IMR-90 (cell line): Measurements from ENCODE around the gene MID2. TPM values are rescaled to one million over a fixed set of nuclear protein-coding genes. Genes with fewer than 3 reads are reported as not detected.

Experiments
- ATAC-seq: fragments of 200-7000 bp; cut with Tn5 transposase; 2 replicates; pipeline ENCODE4 v1.9.1; 2020; ENCODE audit warnings: low read depth, mild to moderate bottlenecking, moderate library complexity
- BruUV-seq: library from RNA; stranded (reverse); fragments of 400-500 nt; replicated peaks from 2 replicates; lab custom pipeline; 2021; lab: Mats Ljungman, UMichigan
- CTCF ChIA-PET: fragments of 300-600 bp; formaldehyde crosslinking; extraction: SDS; loops from one replicate; lab custom pipeline; 2021; ENCODE audit warnings: antibody characterized with exemption; lab: Yijun Ruan, JAX
- POLR2A ChIA-PET: fragments of 300-600 bp; sonication (Branson Sonifier 250); formaldehyde crosslinking; loops from one replicate; lab custom pipeline; 2022; ENCODE audit warnings: antibody characterized with exemption; ENCODE audit not compliant: unreplicated experiment; lab: Charles Lee
- DNase-seq: peaks from one replicate; pipeline ENCODE4 v3.0.0; 2013
- H2AFZ ChIP-seq: replicated peaks from 2 replicates; pipeline ENCODE3; 2013; ENCODE audit warnings: low read length, mild to moderate bottlenecking; ENCODE audit not compliant: poor library complexity
- H2AK5ac ChIP-seq: 2 replicates; pipeline ENCODE4 v1.6.1; 2013; ENCODE audit warnings: low read depth, low read length, inconsistent platforms
- H2AK9ac ChIP-seq: replicated peaks from 2 replicates; pipeline ENCODE3; 2013; ENCODE audit warnings: mild to moderate bottlenecking, low read depth, low read length, moderate library complexity; ENCODE audit not compliant: poor library complexity
- H2BK120ac ChIP-seq: 2 replicates; pipeline ENCODE4 v1.6.1; 2013; ENCODE audit warnings: low read depth, low read length, inconsistent platforms
- H2BK15ac ChIP-seq: 3 replicates; pipeline ENCODE4 v1.6.1; 2013; ENCODE audit warnings: low read depth, low read length, inconsistent platforms
- H2BK20ac ChIP-seq: 2 replicates; pipeline ENCODE4 v1.6.1; 2013; ENCODE audit warnings: low read depth, mild to moderate bottlenecking, inconsistent platforms, low read length, moderate library complexity
- H2BK5ac ChIP-seq: 2 replicates; pipeline ENCODE4 v1.6.1; 2013; ENCODE audit warnings: mild to moderate bottlenecking, low read depth, low read length, inconsistent platforms; ENCODE audit not compliant: poor library complexity, severe bottlenecking
- H3K14ac ChIP-seq: replicated peaks from 2 replicates; pipeline ENCODE4 v1.6.1; 2013; ENCODE audit warnings: low read depth, low read length, inconsistent platforms
- H3K18ac ChIP-seq: 2 replicates; pipeline ENCODE4 v1.6.1; 2013; ENCODE audit warnings: low read depth, low read length, control low read depth
- H3K23ac ChIP-seq: 2 replicates; pipeline ENCODE4 v1.6.1; 2013; ENCODE audit warnings: low read depth, low read length, inconsistent platforms
- H3K27ac ChIP-seq: 2 replicates; pipeline ENCODE4 v1.5.1; 2013; ENCODE audit warnings: mild to moderate bottlenecking, control low read depth, low read length; ENCODE audit not compliant: insufficient read depth
- H3K27me3 ChIP-seq: 2 replicates; pipeline ENCODE4 v1.6.1; 2013; ENCODE audit warnings: low read length; ENCODE audit not compliant: control insufficient read depth, insufficient read depth
- H3K36me3 ChIP-seq: 2 replicates; pipeline ENCODE4 v1.6.1; 2013; ENCODE audit warnings: low read length, mixed read lengths; ENCODE audit not compliant: control insufficient read depth, insufficient read depth
- H3K4ac ChIP-seq: 2 replicates; pipeline ENCODE4 v1.6.1; 2013; ENCODE audit warnings: low read depth, low read length, inconsistent platforms
- H3K4me1 ChIP-seq: 2 replicates; pipeline ENCODE4 v1.6.1; 2013; ENCODE audit warnings: low read length, mixed read lengths; ENCODE audit not compliant: control insufficient read depth, insufficient read depth
- H3K4me2 ChIP-seq: 2 replicates; pipeline ENCODE4 v1.6.1; 2013; ENCODE audit warnings: low read depth, mild to moderate bottlenecking, control low read depth, low read length, moderate library complexity
- H3K4me3 ChIP-seq: 2 replicates; pipeline ENCODE4 v1.5.1; 2013; ENCODE audit warnings: low read depth, mild to moderate bottlenecking, control low read depth, low read length, moderate library complexity; ENCODE audit not compliant: insufficient read depth
- H3K56ac ChIP-seq: 2 replicates; pipeline ENCODE4 v1.6.1; 2013; ENCODE audit warnings: low read length, inconsistent platforms; ENCODE audit not compliant: insufficient read depth; ENCODE audit errors: extremely low read depth
- H3K79me1 ChIP-seq, 2 experiments: 2 replicates each; pipeline ENCODE4 v1.6.1; 2013; ENCODE audit warnings: low read length in 2 of 2, inconsistent platforms in 1 of 2, low read depth in 1 of 2
- H3K9ac ChIP-seq: 2 replicates; pipeline ENCODE4 v1.6.1; 2013; ENCODE audit warnings: low read depth, low read length, control low read depth
- H3K9me1 ChIP-seq: 2 replicates; pipeline ENCODE4 v1.6.1; 2013; ENCODE audit warnings: low read length, inconsistent platforms; ENCODE audit not compliant: insufficient read depth
- H3K9me3 ChIP-seq: 2 replicates; pipeline ENCODE4 v1.6.1; 2013; ENCODE audit warnings: low read length; ENCODE audit not compliant: control insufficient read depth, insufficient read depth
- H4K20me1 ChIP-seq: 2 replicates; pipeline ENCODE4 v1.6.1; 2013; ENCODE audit warnings: low read length, inconsistent platforms; ENCODE audit not compliant: insufficient read depth
- H4K5ac ChIP-seq: 2 replicates; pipeline ENCODE4 v1.6.1; 2013; ENCODE audit warnings: mild to moderate bottlenecking, low read depth, low read length, control low read depth
- H4K8ac ChIP-seq, 2 experiments: 2 replicates each; pipeline ENCODE4 v1.6.1; 2013; ENCODE audit warnings: low read depth in 2 of 2, low read length in 2 of 2, control low read depth in 1 of 2, inconsistent platforms in 1 of 2
- H4K91ac ChIP-seq: 2 replicates; pipeline ENCODE4 v1.6.1; 2013; ENCODE audit warnings: low read depth, low read length, inconsistent platforms; ENCODE audit not compliant: insufficient read depth
- BHLHE40 ChIP-seq: fragments of 150-350 bp; IDR thresholded peaks from 2 replicates; pipeline ENCODE4 v1.6.1; 2016; ENCODE audit warnings: mild to moderate bottlenecking, low read depth, low read length
- CEBPB ChIP-seq: IDR thresholded peaks from 2 replicates; pipeline ENCODE4 v1.6.1; 2012; ENCODE audit warnings: low read depth, low read length, improper control_type of control experiment
- CHD1 ChIP-seq: IDR thresholded peaks from 2 replicates; pipeline ENCODE4 v1.6.1; 2012; ENCODE audit warnings: low read depth, low read length, improper control_type of control experiment
- FOS ChIP-seq: fragments of 150-350 bp; IDR thresholded peaks from 2 replicates; pipeline ENCODE4 v1.6.1; 2016; ENCODE audit warnings: low read depth, low read length
- MAFK ChIP-seq: IDR thresholded peaks from 2 replicates; pipeline ENCODE4 v1.6.1; 2012; ENCODE audit warnings: low read depth, low read length, improper control_type of control experiment
- MAZ ChIP-seq: IDR thresholded peaks from 2 replicates; pipeline ENCODE4 v1.6.1; 2012; ENCODE audit warnings: low read depth, mild to moderate bottlenecking, low read length, improper control_type of control experiment, moderate library complexity, borderline replicate concordance
- MXI1 ChIP-seq: IDR thresholded peaks from 2 replicates; pipeline ENCODE4 v1.6.1; 2012; ENCODE audit warnings: low read depth, mild to moderate bottlenecking, low read length, moderate library complexity, borderline replicate concordance
- NFE2L2 ChIP-seq: fragments of 150-350 bp; IDR thresholded peaks from 2 replicates; pipeline ENCODE4 v1.6.1; 2016; ENCODE audit warnings: low read depth, mild to moderate bottlenecking, low read length
- POLR2A ChIP-seq: IDR thresholded peaks from 2 replicates; pipeline ENCODE4 v1.6.1; 2012; ENCODE audit warnings: mild to moderate bottlenecking, low read depth, low read length
- RAD21 ChIP-seq: IDR thresholded peaks from 2 replicates; pipeline ENCODE4 v1.6.1; 2012; ENCODE audit warnings: low read length, improper control_type of control experiment
- RCOR1 ChIP-seq: IDR thresholded peaks from 2 replicates; pipeline ENCODE4 v1.6.1; 2012; ENCODE audit warnings: mild to moderate bottlenecking, low read length, improper control_type of control experiment; ENCODE audit not compliant: insufficient replicate concordance
- RFX5 ChIP-seq: IDR thresholded peaks from 2 replicates; pipeline ENCODE4 v1.8.0; 2012; ENCODE audit warnings: low read depth, mild to moderate bottlenecking, low read length, moderate library complexity
- SMC3 ChIP-seq: fragments of 150-350 bp; IDR thresholded peaks from 2 replicates; pipeline ENCODE4 v1.6.1; 2016; ENCODE audit warnings: low read depth, mild to moderate bottlenecking, antibody characterized with exemption, low read length, moderate library complexity
- WGBS, 2 experiments: methylation state at CpG; one replicate each; pipeline versions ENCODE4 v1.1.5 to v1.1.7; 2013; ENCODE audit warnings: missing lambda C conversion rate in 2 of 2; ENCODE audit not compliant: insufficient read length in 1 of 2; ENCODE audit errors: extremely low coverage in 2 of 2; 5-methylcytosine and 5-hydroxymethylcytosine counted together
- dilution Hi-C: fragments of 300-500 bp; cut with HindIII; formaldehyde crosslinking; loops from one replicate; pipeline ENCODE4 v1.14.3; 2018; ENCODE audit warnings: low sequenced_read_pairs; ENCODE audit not compliant: unreplicated experiment
- in situ Hi-C: fragments of 300-500 bp; cut with MboI; formaldehyde crosslinking; loops from 3 replicates; pipeline ENCODE4 v1.14.3; 2019; ENCODE audit warnings: low sequenced_read_pairs, inconsistent platforms, mixed read lengths
- intact Hi-C: fragments of 100-400 bp; cut with micrococcal nuclease; formaldehyde crosslinking; loops from 2 replicates; pipeline ENCODE4 v1.10.0; 2022
- polyA plus RNA-seq, 3 experiments: library from polyadenylated mRNA; depleted of rRNA; stranded (reverse); fragments of >200 nt; gene quantifications; 2 replicates each; pipeline ENCODE4 v1.2.3, GENCODE V29; 2012; ENCODE audit warnings: low replicate concordance in 1 of 3
- total RNA-seq: library from RNA; depleted of rRNA; stranded (reverse); fragments of >200 nt; gene quantifications from 2 replicates; pipeline ENCODE4 v1.2.3, GENCODE V29; 2012
- TF ChIP-seq, protein P1 (sequence below): conservative IDR thresholded peaks from 2 replicates; pipeline ENCODE4 v1.5.1; 2012; ENCODE audit warnings: mild to moderate bottlenecking, low read depth, low read length, improper control_type of control experiment
- TF ChIP-seq, protein P2 (sequence below): fragments of 150-350 bp; IDR thresholded peaks from 2 replicates; pipeline ENCODE4 v1.6.1; 2016; ENCODE audit warnings: low read depth, mild to moderate bottlenecking, low read length, moderate library complexity, borderline replicate concordance
- TF ChIP-seq, protein P3 (sequence below): fragments of 150-350 bp; IDR thresholded peaks from 2 replicates; pipeline ENCODE4 v1.6.1; 2017; ENCODE audit warnings: mild to moderate bottlenecking, antibody characterized with exemption, low read length, low read depth

The MID2 gene
- total and polyA plus RNA-seq, 2 of the 4 experiments (the other 2 are of a cell fraction) = 1.1 to 4.7 TPM

DNA sequence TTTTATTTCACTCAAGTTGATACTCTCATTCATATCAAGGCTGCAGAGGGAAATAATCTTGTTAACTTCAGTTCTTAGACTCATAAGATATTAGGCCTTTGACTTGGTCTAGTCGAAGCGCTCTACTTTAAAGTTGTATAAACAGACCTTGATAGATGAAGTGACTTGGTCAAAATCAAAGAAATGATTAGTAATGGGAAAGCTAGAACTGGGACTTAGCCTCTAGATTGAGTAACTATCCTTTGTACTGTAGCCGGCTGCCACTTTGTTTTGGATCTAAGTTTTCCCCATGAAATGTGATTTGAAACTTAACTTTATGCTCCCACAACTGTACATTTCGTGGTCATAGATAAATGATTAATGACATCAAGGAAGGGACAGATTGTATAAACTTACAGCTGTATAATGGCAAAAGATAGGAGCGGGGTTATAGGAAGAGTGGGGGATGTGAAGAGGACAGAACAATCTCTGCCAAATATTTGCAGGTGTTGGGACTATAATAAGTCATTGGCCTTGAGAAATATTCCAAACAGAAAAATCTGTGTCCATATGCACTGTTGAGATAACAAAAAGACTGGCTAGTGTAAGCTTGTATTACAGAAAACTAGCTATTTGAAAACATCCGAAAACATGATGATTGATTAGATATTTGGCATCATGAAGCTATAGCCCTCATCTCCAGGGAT, 17.2 kb downstream of the MID2 start:
- no peak for DNase-seq
- H4K20me1 ChIP-seq = no peaks in the 10 kb centered on the region
- no peak overlapping the region for H3K18ac ChIP-seq
- H3K56ac ChIP-seq = no peak overlapping the region
- H3K9ac ChIP-seq = no peak overlapping the region
- H2AFZ ChIP-seq = no peak overlapping the region
- H3K79me1 ChIP-seq = no peaks in the 10 kb centered on the region
- H3K4me1 ChIP-seq = no peaks in the 10 kb centered on the region
- H3K4ac ChIP-seq = no peak overlapping the region
- no peak for ATAC-seq
- no peak overlapping the region for H2BK15ac ChIP-seq
- H3K4me2 ChIP-seq = no peak overlapping the region
- no peak overlapping the region for H3K27ac ChIP-seq
- dilution Hi-C loops = no loop called here
- in situ Hi-C loops = no loop called here
- H2AK5ac ChIP-seq = no peak overlapping the region
- no peak overlapping the region for H4K8ac ChIP-seq
- H2BK20ac ChIP-seq = no peak overlapping the region
- ChIA-PET POLR2A (no interaction called here), CTCF (no interaction called here)
- TF ChIP-seq RCOR1 = no peak
- no peak for TF ChIP-seq RFX5
- no peak for TF ChIP-seq SMC3
- TF ChIP-seq CHD1 = no peak
- TF ChIP-seq POLR2A = no peak
- TF ChIP-seq RAD21 = no peak
- TF ChIP-seq, protein P1, sequence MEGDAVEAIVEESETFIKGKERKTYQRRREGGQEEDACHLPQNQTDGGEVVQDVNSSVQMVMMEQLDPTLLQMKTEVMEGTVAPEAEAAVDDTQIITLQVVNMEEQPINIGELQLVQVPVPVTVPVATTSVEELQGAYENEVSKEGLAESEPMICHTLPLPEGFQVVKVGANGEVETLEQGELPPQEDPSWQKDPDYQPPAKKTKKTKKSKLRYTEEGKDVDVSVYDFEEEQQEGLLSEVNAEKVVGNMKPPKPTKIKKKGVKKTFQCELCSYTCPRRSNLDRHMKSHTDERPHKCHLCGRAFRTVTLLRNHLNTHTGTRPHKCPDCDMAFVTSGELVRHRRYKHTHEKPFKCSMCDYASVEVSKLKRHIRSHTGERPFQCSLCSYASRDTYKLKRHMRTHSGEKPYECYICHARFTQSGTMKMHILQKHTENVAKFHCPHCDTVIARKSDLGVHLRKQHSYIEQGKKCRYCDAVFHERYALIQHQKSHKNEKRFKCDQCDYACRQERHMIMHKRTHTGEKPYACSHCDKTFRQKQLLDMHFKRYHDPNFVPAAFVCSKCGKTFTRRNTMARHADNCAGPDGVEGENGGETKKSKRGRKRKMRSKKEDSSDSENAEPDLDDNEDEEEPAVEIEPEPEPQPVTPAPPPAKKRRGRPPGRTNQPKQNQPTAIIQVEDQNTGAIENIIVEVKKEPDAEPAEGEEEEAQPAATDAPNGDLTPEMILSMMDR = no peak
- TF ChIP-seq FOS = no peak
- TF ChIP-seq MAZ = no peak
- no peak for TF ChIP-seq MAFK
- TF ChIP-seq CEBPB = no peak
- no peak for TF ChIP-seq NFE2L2
- TF ChIP-seq, protein P2, sequence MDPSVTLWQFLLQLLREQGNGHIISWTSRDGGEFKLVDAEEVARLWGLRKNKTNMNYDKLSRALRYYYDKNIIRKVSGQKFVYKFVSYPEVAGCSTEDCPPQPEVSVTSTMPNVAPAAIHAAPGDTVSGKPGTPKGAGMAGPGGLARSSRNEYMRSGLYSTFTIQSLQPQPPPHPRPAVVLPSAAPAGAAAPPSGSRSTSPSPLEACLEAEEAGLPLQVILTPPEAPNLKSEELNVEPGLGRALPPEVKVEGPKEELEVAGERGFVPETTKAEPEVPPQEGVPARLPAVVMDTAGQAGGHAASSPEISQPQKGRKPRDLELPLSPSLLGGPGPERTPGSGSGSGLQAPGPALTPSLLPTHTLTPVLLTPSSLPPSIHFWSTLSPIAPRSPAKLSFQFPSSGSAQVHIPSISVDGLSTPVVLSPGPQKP = no peak
- no peak for TF ChIP-seq MXI1
- no peak for TF ChIP-seq BHLHE40
- TF ChIP-seq, protein P3, sequence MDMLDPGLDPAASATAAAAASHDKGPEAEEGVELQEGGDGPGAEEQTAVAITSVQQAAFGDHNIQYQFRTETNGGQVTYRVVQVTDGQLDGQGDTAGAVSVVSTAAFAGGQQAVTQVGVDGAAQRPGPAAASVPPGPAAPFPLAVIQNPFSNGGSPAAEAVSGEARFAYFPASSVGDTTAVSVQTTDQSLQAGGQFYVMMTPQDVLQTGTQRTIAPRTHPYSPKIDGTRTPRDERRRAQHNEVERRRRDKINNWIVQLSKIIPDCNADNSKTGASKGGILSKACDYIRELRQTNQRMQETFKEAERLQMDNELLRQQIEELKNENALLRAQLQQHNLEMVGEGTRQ = no peak
- no peak overlapping the region for H2AK9ac ChIP-seq
- no peak overlapping the region for H2BK120ac ChIP-seq
- H2BK5ac ChIP-seq = no peak overlapping the region
- no TSS peak for BruUV-seq
- H3K27me3 ChIP-seq = peaks cover 9% of the 10 kb centered on the region
- H4K5ac ChIP-seq = no peak overlapping the region
- H3K23ac ChIP-seq = no peak overlapping the region
- no CpG with 5 or more reads among the region's 6 CpGs for WGBS, 2 experiments
- peaks cover 2% of the 10 kb centered on the region; the same call in 1 of the 2 replicates for H3K36me3 ChIP-seq
- H3K4me3 ChIP-seq = no peak overlapping the region
- H4K91ac ChIP-seq = no peak overlapping the region
- intact Hi-C loops = no loop called here
- H3K14ac ChIP-seq = no peak overlapping the region
- H3K9me1 ChIP-seq = no peaks in the 10 kb centered on the region
- H3K9me3 ChIP-seq = no peaks in the 10 kb centered on the region
